ENCODE measurements around the gene ADGRV1.

GRCh38 chr5:90558344-90559192 is at the start of gene ADGRV1:
- TF ChIP-seq POLR2AphosphoS5 (IDR thresholded peaks at IDR 0.05; ENCODE audit: insufficient read depth, low read depth, low read length) (no peak), POLR2A (IDR thresholded peaks at IDR 0.05; ENCODE audit: low read depth, low read length) (no peak)
